Panc1 (cell line): ENCODE data around the gene TMEM254. TPM values are rescaled to one million over a fixed set of nuclear protein-coding genes. Genes with fewer than 3 reads are reported as not detected.

Experiments
- ATAC-seq: fragments of 200-7000 bp; cut with Tn5 transposase; 2 replicates; pipeline ENCODE4 v1.9.1; 2020; ENCODE audit warnings: mild to moderate bottlenecking, moderate library complexity
- BruUV-seq: library from RNA; stranded (reverse); fragments of 400-500 nt; replicated peaks from 2 replicates; lab custom pipeline; 2021; lab: Mats Ljungman, UMichigan
- CTCF ChIA-PET: fragments of 300-600 bp; sonication (Branson Sonifier 250); formaldehyde crosslinking; loops from one replicate; lab custom pipeline; 2022; ENCODE audit warnings: antibody characterized with exemption; lab: Charles Lee
- POLR2A ChIA-PET: fragments of 300-600 bp; sonication (Branson Sonifier 250); formaldehyde crosslinking; loops from one replicate; lab custom pipeline; 2022; ENCODE audit warnings: antibody characterized with exemption; lab: Charles Lee
- DNase-seq: peaks from one replicate; pipeline ENCODE4 v3.0.0-alpha.2; 2010; ENCODE audit warnings: low read depth, low spot score
- H3K27ac ChIP-seq: 2 replicates; pipeline ENCODE4 v1.5.1; 2011; ENCODE audit warnings: mild to moderate bottlenecking, low read length, inconsistent platforms
- H3K27me3 ChIP-seq: fragments of 200-500 bp; sonication (Bioruptor generic); 2 replicates; pipeline ENCODE4 v1.6.0; 2014; ENCODE audit warnings: low read length, inconsistent platforms; ENCODE audit not compliant: control insufficient read depth, insufficient read depth
- H3K36me3 ChIP-seq: fragments of 200-500 bp; sonication (Bioruptor generic); 2 replicates; pipeline ENCODE4 v1.5.1; 2014; ENCODE audit warnings: inconsistent platforms, mild to moderate bottlenecking, low read length, moderate library complexity; ENCODE audit not compliant: control insufficient read depth, insufficient read depth
- H3K4me1 ChIP-seq: 2 replicates; pipeline ENCODE4 v1.5.1; 2011; ENCODE audit warnings: inconsistent platforms, mild to moderate bottlenecking, low read length, moderate library complexity; ENCODE audit not compliant: control insufficient read depth, insufficient read depth
- H3K4me3 ChIP-seq, 2 experiments: 2 replicates each; pipeline ENCODE4 v1.5.1; 2011 to 2012; ENCODE audit warnings: low read depth in 2 of 2, low read length in 2 of 2, mild to moderate bottlenecking in 2 of 2, inconsistent platforms in 1 of 2, moderate library complexity in 1 of 2
- H3K9me3 ChIP-seq: fragments of 200-500 bp; sonication (Bioruptor generic); 2 replicates; pipeline ENCODE4 v1.5.1; 2014; ENCODE audit warnings: low read depth, mild to moderate bottlenecking, inconsistent platforms, low read length, moderate library complexity; ENCODE audit not compliant: control insufficient read depth, insufficient read depth
- CTCF ChIP-seq: fragments of 450-650 bp; IDR thresholded peaks from 2 replicates; pipeline ENCODE4 v1.5.1; 2017; ENCODE audit warnings: mild to moderate bottlenecking
- POLR2AphosphoS5 ChIP-seq: IDR thresholded peaks from 2 replicates; pipeline ENCODE4 v1.6.1; 2012; ENCODE audit warnings: mild to moderate bottlenecking, low read depth, low read length, moderate library complexity
- REST ChIP-seq, 2 experiments: IDR thresholded peaks; 2 replicates each; pipeline ENCODE4 v1.6.1; 2011 to 2012; ENCODE audit warnings: low read depth in 2 of 2, control low read depth in 1 of 2, low read length in 1 of 2, mild to moderate bottlenecking in 1 of 2, moderate library complexity in 1 of 2; ENCODE audit not compliant: insufficient read depth in 1 of 2
- SIN3A ChIP-seq: IDR thresholded peaks from 2 replicates; pipeline ENCODE4 v1.6.1; 2012; ENCODE audit warnings: low read depth, mild to moderate bottlenecking, low read length, moderate library complexity, borderline replicate concordance; ENCODE audit not compliant: insufficient read depth
- TCF7L2 ChIP-seq: IDR thresholded peaks from 2 replicates; pipeline ENCODE4 v1.6.1; 2011; ENCODE audit warnings: mild to moderate bottlenecking, low read depth, low read length, inconsistent platforms
- in situ Hi-C: cut with HindIII; loops from 2 replicates; pipeline ENCODE4 v1.10.0; 2016; ENCODE audit warnings: low sequenced_read_pairs, low pct_unique_long_range_greater_than_20kb
- intact Hi-C: fragments of 100-400 bp; cut with micrococcal nuclease; formaldehyde crosslinking; loops from one replicate; pipeline ENCODE4 v1.10.0; 2022; ENCODE audit not compliant: unreplicated experiment
- total RNA-seq: library from RNA; stranded (reverse); gene quantifications from one replicate; pipeline ENCODE4 v1.2.1, GENCODE V29; 2021; ENCODE audit not compliant: unreplicated experiment

Gene TMEM254
- total RNA-seq, 1 experiment from 2014 or later = 28.8 TPM

- Histone ChIP-seq H3K27me3 (peaks cover 17% of the 10 kb centered on the region), H3K4me1 (no peaks in the 10 kb centered on the region), H3K27ac (no peak overlapping the region), H3K9me3 (no peaks in the 10 kb centered on the region), H3K4me3 (no peak overlapping the region), H3K36me3 (no peaks in the 10 kb centered on the region)
- DNase-seq (no peak), ATAC-seq (no peak)
- no TSS peak for BruUV-seq
- intact Hi-C loops (no loop called here), in situ Hi-C loops (no loop called here)
- ChIA-PET CTCF (no interaction called here), POLR2A (no interaction called here)
- TF ChIP-seq POLR2AphosphoS5 = no peak
- no peak for TF ChIP-seq REST (IDR thresholded peaks at IDR 0.05; ENCODE audit: insufficient read depth in 1 of 2, low read depth in 2 of 2, low read length in 1 of 2)
- TF ChIP-seq SIN3A = no peak
- TF ChIP-seq CTCF = no peak
- no peak for TF ChIP-seq TCF7L2
Observed at GRCh38 chr10:80122110-80122710, 43.7 kb downstream of the TMEM254 start.

DNA sequence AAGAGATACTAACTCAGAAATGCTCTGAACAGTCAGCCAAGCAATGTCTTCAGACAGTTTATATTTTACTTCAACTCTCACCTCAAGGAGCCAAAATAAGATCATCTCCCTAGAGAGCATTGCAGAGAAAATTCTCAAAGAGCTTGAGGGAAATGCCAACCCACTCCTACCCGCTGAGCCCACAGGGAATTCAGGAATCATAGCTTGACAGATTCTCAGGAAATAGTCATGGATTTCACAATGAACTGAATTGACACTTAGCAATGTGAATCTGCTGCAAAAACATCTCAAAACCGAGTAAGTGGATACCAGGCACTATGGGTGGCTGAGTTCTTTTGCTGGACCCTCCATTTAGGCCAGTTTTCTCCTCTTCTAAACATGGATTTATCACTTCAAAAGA lies 44.3 kb downstream of the TMEM254 start:
- Histone ChIP-seq H3K36me3 (no peaks in the 10 kb centered on the region), H3K27ac (no peak overlapping the region), H3K27me3 (peaks cover 17% of the 10 kb centered on the region), H3K4me1 (no peaks in the 10 kb centered on the region), H3K9me3 (no peaks in the 10 kb centered on the region), H3K4me3 (no peak overlapping the region)
- TF ChIP-seq REST (IDR thresholded peaks at IDR 0.05; ENCODE audit: insufficient read depth in 1 of 2, low read depth in 2 of 2, low read length in 1 of 2) (no peak), POLR2AphosphoS5 (no peak)
- ATAC-seq (no peak), DNase-seq (no peak)
- in situ Hi-C loops (no loop called here), intact Hi-C loops (no loop called here)
- BruUV-seq = no TSS peak
- ChIA-PET POLR2A (no interaction called here), CTCF (no interaction called here)
